K562 (cell line): ENCODE results near the gene DTNA.

Experiments used
- CBX5 ChIP-seq: IDR thresholded peaks from 2 replicates; pipeline ENCODE4 v1.6.1; 2014; ENCODE audit warnings: low read depth, borderline replicate concordance
- CCAR2 ChIP-seq: fragments of 200-400 bp; formaldehyde crosslinking; IDR thresholded peaks from 2 replicates; pipeline ENCODE4 v1.6.1; 2017; ENCODE audit warnings: mild to moderate bottlenecking, low read depth, low read length
- CEBPB ChIP-seq: fragments of 450-650 bp; IDR thresholded peaks from 2 replicates; pipeline ENCODE4 v1.6.1; 2016; ENCODE audit warnings: missing genetic modification characterization, missing compliant biosample characterization
- DMBX1 ChIP-seq: fragments of 250-450 bp; sonication (Bioruptor Pico); IDR thresholded peaks from 2 replicates; pipeline ENCODE4 v1.8.0; 2022; ENCODE audit warnings: inconsistent platforms, mild to moderate bottlenecking, moderate library complexity, borderline replicate concordance
- ERF ChIP-seq: fragments of 450-650 bp; formaldehyde crosslinking; IDR thresholded peaks from 2 replicates; pipeline ENCODE4 v1.4.0; 2020; ENCODE audit warnings: mild to moderate bottlenecking, mixed read lengths
- ETS2 ChIP-seq: IDR thresholded peaks from 2 replicates; pipeline ENCODE4 v1.6.1; 2016; ENCODE audit warnings: borderline replicate concordance, missing genetic modification characterization, mild to moderate bottlenecking, moderate library complexity, missing compliant biosample characterization; ENCODE audit not compliant: poor library complexity, severe bottlenecking
- HNRNPLL ChIP-seq: fragments of 200-400 bp; formaldehyde crosslinking; IDR thresholded peaks from 2 replicates; pipeline ENCODE4 v1.6.1; 2017; ENCODE audit warnings: low read length, low read depth, mild to moderate bottlenecking; ENCODE audit not compliant: poor library complexity, severe bottlenecking
- POLR2A ChIP-seq: fragments of 450-650 bp; conservative IDR thresholded peaks from 2 replicates; pipeline ENCODE4 v1.6.1; 2016
- POLR2AphosphoS5 ChIP-seq: IDR thresholded peaks from 2 replicates; pipeline ENCODE4 v1.6.1; 2011; ENCODE audit warnings: mild to moderate bottlenecking, low read depth, low read length, moderate library complexity; ENCODE audit not compliant: control insufficient read depth, insufficient read depth
- ZNF212 ChIP-seq: fragments of 450-650 bp; formaldehyde crosslinking; IDR thresholded peaks from 2 replicates; pipeline ENCODE4 v1.4.0; 2020; ENCODE audit warnings: mild to moderate bottlenecking
- ZNF3 ChIP-seq: fragments of 250-450 bp; sonication (Bioruptor Pico); IDR thresholded peaks from 2 replicates; pipeline ENCODE4 v1.5.0; 2021; ENCODE audit warnings: mild to moderate bottlenecking, moderate library complexity
- TF ChIP-seq, protein P1 (sequence below), 3 experiments: IDR thresholded peaks in 2 of 3; conservative IDR thresholded peaks in 1 of 3; 2 replicates each; pipeline ENCODE4 v1.5.1; 2011 to 2012; ENCODE audit warnings: low read length in 3 of 3, mild to moderate bottlenecking in 3 of 3, control low read depth in 2 of 3, improper control_type of control experiment in 1 of 3, inconsistent platforms in 1 of 3, low read depth in 1 of 3, mixed read lengths in 1 of 3, moderate library complexity in 1 of 3; ENCODE audit not compliant: insufficient read depth in 2 of 3
- TF ChIP-seq, protein P2 (sequence below): fragments of 450-650 bp; IDR thresholded peaks from 2 replicates; pipeline ENCODE4 v1.7.1; 2018; ENCODE audit warnings: mild to moderate bottlenecking, low read depth; ENCODE audit not compliant: partially characterized antibody
- TF ChIP-seq, protein P3 (sequence below), 3 experiments: fragments of 200-800 bp in 1 of 3; sonication (Bioruptor generic) in 1 of 3; sonication (generic) in 1 of 3; formaldehyde crosslinking in 1 of 3; IDR thresholded peaks; 2 replicates each; pipeline versions ENCODE4 v1.6.1 to v1.8.0; 2016 to 2022; ENCODE audit warnings: mild to moderate bottlenecking in 2 of 3, missing compliant biosample characterization in 2 of 3, missing genetic modification characterization in 2 of 3, missing genetic modification reagents in 1 of 3

GRCh38 chr18:34697891-34698290 lies 12.2 kb upstream of the DTNA start:
- no peak for TF ChIP-seq POLR2AphosphoS5
- TF ChIP-seq ZNF3, result no peak
- no peak for TF ChIP-seq DMBX1 (CRISPR knock-in tag)
- TF ChIP-seq, protein P1, sequence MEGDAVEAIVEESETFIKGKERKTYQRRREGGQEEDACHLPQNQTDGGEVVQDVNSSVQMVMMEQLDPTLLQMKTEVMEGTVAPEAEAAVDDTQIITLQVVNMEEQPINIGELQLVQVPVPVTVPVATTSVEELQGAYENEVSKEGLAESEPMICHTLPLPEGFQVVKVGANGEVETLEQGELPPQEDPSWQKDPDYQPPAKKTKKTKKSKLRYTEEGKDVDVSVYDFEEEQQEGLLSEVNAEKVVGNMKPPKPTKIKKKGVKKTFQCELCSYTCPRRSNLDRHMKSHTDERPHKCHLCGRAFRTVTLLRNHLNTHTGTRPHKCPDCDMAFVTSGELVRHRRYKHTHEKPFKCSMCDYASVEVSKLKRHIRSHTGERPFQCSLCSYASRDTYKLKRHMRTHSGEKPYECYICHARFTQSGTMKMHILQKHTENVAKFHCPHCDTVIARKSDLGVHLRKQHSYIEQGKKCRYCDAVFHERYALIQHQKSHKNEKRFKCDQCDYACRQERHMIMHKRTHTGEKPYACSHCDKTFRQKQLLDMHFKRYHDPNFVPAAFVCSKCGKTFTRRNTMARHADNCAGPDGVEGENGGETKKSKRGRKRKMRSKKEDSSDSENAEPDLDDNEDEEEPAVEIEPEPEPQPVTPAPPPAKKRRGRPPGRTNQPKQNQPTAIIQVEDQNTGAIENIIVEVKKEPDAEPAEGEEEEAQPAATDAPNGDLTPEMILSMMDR (IDR thresholded peaks at IDR 0.05 in 2 of 3, conservative IDR thresholded peaks at IDR 0.05 in 1 of 3; ENCODE audit: insufficient read depth in 2 of 3, low read depth in 1 of 3, low read length in 3 of 3), result no peak
- no peak for TF ChIP-seq ETS2 (tag)
- TF ChIP-seq ZNF212, result no peak
- no peak for TF ChIP-seq CEBPB
- no peak for TF ChIP-seq POLR2A
- TF ChIP-seq CCAR2, result no peak
- TF ChIP-seq HNRNPLL, result no peak
- TF ChIP-seq ERF, result no peak
- TF ChIP-seq CBX5, result no peak
- TF ChIP-seq, protein P2, sequence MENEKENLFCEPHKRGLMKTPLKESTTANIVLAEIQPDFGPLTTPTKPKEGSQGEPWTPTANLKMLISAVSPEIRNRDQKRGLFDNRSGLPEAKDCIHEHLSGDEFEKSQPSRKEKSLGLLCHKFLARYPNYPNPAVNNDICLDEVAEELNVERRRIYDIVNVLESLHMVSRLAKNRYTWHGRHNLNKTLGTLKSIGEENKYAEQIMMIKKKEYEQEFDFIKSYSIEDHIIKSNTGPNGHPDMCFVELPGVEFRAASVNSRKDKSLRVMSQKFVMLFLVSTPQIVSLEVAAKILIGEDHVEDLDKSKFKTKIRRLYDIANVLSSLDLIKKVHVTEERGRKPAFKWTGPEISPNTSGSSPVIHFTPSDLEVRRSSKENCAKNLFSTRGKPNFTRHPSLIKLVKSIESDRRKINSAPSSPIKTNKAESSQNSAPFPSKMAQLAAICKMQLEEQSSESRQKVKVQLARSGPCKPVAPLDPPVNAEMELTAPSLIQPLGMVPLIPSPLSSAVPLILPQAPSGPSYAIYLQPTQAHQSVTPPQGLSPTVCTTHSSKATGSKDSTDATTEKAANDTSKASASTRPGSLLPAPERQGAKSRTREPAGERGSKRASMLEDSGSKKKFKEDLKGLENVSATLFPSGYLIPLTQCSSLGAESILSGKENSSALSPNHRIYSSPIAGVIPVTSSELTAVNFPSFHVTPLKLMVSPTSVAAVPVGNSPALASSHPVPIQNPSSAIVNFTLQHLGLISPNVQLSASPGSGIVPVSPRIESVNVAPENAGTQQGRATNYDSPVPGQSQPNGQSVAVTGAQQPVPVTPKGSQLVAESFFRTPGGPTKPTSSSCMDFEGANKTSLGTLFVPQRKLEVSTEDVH, result no peak
- TF ChIP-seq, protein P3, sequence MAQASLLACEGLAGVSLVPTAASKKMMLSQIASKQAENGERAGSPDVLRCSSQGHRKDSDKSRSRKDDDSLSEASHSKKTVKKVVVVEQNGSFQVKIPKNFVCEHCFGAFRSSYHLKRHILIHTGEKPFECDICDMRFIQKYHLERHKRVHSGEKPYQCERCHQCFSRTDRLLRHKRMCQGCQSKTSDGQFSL (CRISPR knock-in tag; IDR thresholded peaks at IDR 0.05), result no peak
- TF ChIP-seq, protein P3 (tag; IDR thresholded peaks at IDR 0.05), result no peak
